ENCODE data around the gene SYTL5. TPM values are rescaled to one million over a fixed set of nuclear protein-coding genes. Genes with fewer than 3 reads are reported as not detected.

Gene SYTL5
- total RNA-seq, 1 donor from 2014 or later = 1.7 TPM

DNA sequence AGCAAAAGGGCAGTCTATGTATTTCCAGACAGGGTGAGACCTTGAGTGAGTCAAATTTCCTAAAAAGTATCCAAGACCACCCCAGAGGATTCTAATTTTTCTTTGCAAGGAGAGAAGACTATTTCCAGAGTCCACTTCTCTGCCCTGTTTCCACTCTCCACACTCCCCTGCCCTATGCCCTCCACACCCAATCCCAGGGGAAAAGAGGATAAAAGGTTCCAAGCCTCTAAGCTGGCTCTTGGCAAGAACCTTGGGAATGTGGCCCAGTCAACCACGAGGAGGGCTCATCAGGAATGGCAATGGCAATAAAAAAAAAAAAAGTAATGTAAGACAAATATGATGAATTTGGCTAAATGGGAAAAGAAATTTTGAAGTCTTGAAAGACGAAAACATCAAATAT, 148.5 kb downstream of the SYTL5 start:
- no peaks in the 10 kb centered on the region for H3K4me1 ChIP-seq
- Mint-ChIP-seq H3K36me3 (no peaks in the 10 kb centered on the region), H3K27me3 (ENCODE audit: insufficient read depth, low read depth) (no peaks in the 10 kb centered on the region), H3K4me1 (peaks cover 8% of the 10 kb centered on the region), H3K9me3 (no peaks in the 10 kb centered on the region), H3K27ac (no peak overlapping the region), H3K4me3 (no peak overlapping the region)
- TF ChIP-seq EZH2phosphoT487 (IDR thresholded peaks at IDR 0.05) (no peak), EZH2 (IDR thresholded peaks at IDR 0.05) (no peak)
- TF ChIP-seq, protein P1, sequence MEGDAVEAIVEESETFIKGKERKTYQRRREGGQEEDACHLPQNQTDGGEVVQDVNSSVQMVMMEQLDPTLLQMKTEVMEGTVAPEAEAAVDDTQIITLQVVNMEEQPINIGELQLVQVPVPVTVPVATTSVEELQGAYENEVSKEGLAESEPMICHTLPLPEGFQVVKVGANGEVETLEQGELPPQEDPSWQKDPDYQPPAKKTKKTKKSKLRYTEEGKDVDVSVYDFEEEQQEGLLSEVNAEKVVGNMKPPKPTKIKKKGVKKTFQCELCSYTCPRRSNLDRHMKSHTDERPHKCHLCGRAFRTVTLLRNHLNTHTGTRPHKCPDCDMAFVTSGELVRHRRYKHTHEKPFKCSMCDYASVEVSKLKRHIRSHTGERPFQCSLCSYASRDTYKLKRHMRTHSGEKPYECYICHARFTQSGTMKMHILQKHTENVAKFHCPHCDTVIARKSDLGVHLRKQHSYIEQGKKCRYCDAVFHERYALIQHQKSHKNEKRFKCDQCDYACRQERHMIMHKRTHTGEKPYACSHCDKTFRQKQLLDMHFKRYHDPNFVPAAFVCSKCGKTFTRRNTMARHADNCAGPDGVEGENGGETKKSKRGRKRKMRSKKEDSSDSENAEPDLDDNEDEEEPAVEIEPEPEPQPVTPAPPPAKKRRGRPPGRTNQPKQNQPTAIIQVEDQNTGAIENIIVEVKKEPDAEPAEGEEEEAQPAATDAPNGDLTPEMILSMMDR (IDR thresholded peaks at IDR 0.05) = no peak
- no peaks in the 10 kb centered on the region for H3K36me3 ChIP-seq
- no peaks in the 10 kb centered on the region for H3F3A ChIP-seq (ENCODE audit: low read depth)
- H3K4me3 ChIP-seq = no peak overlapping the region
- no peak overlapping the region for H3K4me2 ChIP-seq
- H2AFZ ChIP-seq (replicated peaks) = no peak overlapping the region
- no peak overlapping the region for H3K9ac ChIP-seq
- H3K79me2 ChIP-seq (ENCODE audit: low read depth) = no peaks in the 10 kb centered on the region
- no peaks in the 10 kb centered on the region for H3K9me3 ChIP-seq (ENCODE audit: low read depth)
- H4K20me1 ChIP-seq (ENCODE audit: low read depth) = no peaks in the 10 kb centered on the region
- H3K27ac ChIP-seq = no peak overlapping the region
- DNase-seq (ENCODE audit: low spot score) = no peak
- H3K27me3 ChIP-seq = no peaks in the 10 kb centered on the region

DNA sequence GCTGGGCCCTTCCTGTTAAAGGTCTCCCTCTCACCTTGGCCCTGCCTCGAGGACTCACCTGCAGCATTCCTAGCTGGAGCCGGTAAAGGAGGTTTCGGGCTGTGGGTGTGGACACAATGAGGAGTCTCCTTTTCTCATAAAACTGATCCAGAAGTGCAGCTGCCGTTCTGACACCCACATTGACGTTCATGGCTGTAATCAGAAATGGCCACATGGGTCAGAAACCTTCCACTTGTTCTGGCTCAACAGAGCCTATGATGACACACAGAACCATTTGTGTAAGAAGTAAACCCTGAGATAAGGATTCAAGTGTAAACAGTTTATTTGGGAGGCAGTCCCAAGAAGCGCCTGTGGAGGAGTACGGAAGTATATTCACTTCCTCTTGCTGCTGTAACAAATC, 150.5 kb downstream of the SYTL5 start:
- no peaks in the 10 kb centered on the region for H3K4me1 ChIP-seq
- Mint-ChIP-seq H3K27ac (no peak overlapping the region), H3K4me3 (no peak overlapping the region), H3K9me3 (no peaks in the 10 kb centered on the region), H3K36me3 (no peaks in the 10 kb centered on the region), H3K4me1 (no peaks in the 10 kb centered on the region), H3K27me3 (ENCODE audit: insufficient read depth, low read depth) (no peaks in the 10 kb centered on the region)
- H4K20me1 ChIP-seq (ENCODE audit: low read depth) = no peaks in the 10 kb centered on the region
- H3K27me3 ChIP-seq = no peaks in the 10 kb centered on the region
- no peak overlapping the region for H3K9ac ChIP-seq
- no peak overlapping the region for H3K4me2 ChIP-seq
- TF ChIP-seq EZH2 (IDR thresholded peaks at IDR 0.05) (no peak), EZH2phosphoT487 (IDR thresholded peaks at IDR 0.05) (no peak)
- TF ChIP-seq, protein P1 (IDR thresholded peaks at IDR 0.05) = no peak
- no peaks in the 10 kb centered on the region for H3F3A ChIP-seq (ENCODE audit: low read depth)
- H3K27ac ChIP-seq = no peak overlapping the region
- no peak overlapping the region for H2AFZ ChIP-seq (replicated peaks)
- no peak overlapping the region for H3K4me3 ChIP-seq
- no peaks in the 10 kb centered on the region for H3K79me2 ChIP-seq (ENCODE audit: low read depth)
- no peak for DNase-seq (ENCODE audit: low spot score)
- no peaks in the 10 kb centered on the region for H3K9me3 ChIP-seq (ENCODE audit: low read depth)
- H3K36me3 ChIP-seq = no peaks in the 10 kb centered on the region

DNA sequence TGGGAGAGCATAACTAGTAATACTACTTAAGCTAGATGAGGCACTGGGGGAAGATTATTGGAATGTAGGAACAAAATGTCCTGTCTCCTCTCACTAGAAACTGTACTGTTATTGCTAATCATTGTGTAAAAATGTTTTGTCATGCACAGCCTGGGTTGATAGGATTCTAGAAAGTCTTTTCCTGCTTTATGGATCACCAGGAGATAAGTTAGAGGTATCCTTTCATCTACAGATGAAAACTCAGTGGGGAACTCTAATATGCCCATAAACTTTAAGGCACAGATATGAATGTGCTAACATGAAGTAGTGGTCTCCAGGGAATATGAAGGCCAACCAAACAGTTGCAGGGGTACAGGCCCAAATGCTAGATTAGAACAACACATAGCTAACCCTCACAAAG, 156.8 kb downstream of the SYTL5 start:
- H3K36me3 Mint-ChIP-seq = no peaks in the 10 kb centered on the region
- TF ChIP-seq EZH2 (IDR thresholded peaks at IDR 0.05) = no peak
- no peak for TF ChIP-seq EZH2phosphoT487 (IDR thresholded peaks at IDR 0.05)
- TF ChIP-seq, protein P1 (IDR thresholded peaks at IDR 0.05) = no peak
- no peak overlapping the region for H3K4me3 ChIP-seq

More for the DNA sequence above, 156.8 kb downstream of the SYTL5 start:
- no peaks in the 10 kb centered on the region for H3K79me2 ChIP-seq (ENCODE audit: low read depth)
- no peak overlapping the region for H3K4me2 ChIP-seq
- no peaks in the 10 kb centered on the region for H3K4me1 ChIP-seq
- no peaks in the 10 kb centered on the region for H4K20me1 ChIP-seq (ENCODE audit: low read depth)
- H2AFZ ChIP-seq (replicated peaks) = no peak overlapping the region
- no peak overlapping the region for H3K9ac ChIP-seq
- no peaks in the 10 kb centered on the region for H3F3A ChIP-seq (ENCODE audit: low read depth)
- no peak for DNase-seq (ENCODE audit: low spot score)
- H3K9me3 ChIP-seq (ENCODE audit: low read depth) = no peaks in the 10 kb centered on the region
- no peaks in the 10 kb centered on the region for H3K36me3 ChIP-seq
- H3K27ac Mint-ChIP-seq = no peak overlapping the region
- H3K9me3 Mint-ChIP-seq = no peaks in the 10 kb centered on the region
- no peaks in the 10 kb centered on the region for H3K27me3 ChIP-seq
- no peaks in the 10 kb centered on the region for H3K4me1 Mint-ChIP-seq
- no peak overlapping the region for H3K27ac ChIP-seq
- no peak overlapping the region for H3K4me3 Mint-ChIP-seq
- H3K27me3 Mint-ChIP-seq (ENCODE audit: insufficient read depth, low read depth) = no peaks in the 10 kb centered on the region

All from neural progenitor cell (in vitro differentiated cells).